GM19395 (cell line): ENCODE results near the gene MARCKS.
A peak's percentile ranks its signal among the peaks of the same experiment; 100 is the strongest.

Experiments used
- ATAC-seq: cut with Tn5 transposase; IDR thresholded peaks from one replicate; pipeline ENCODE4 v1.9.1; 2021; ENCODE audit warnings: mild to moderate bottlenecking, moderate library complexity; ENCODE audit not compliant: unreplicated experiment

The MARCKS gene, protein sequence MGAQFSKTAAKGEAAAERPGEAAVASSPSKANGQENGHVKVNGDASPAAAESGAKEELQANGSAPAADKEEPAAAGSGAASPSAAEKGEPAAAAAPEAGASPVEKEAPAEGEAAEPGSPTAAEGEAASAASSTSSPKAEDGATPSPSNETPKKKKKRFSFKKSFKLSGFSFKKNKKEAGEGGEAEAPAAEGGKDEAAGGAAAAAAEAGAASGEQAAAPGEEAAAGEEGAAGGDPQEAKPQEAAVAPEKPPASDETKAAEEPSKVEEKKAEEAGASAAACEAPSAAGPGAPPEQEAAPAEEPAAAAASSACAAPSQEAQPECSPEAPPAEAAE

DNA sequence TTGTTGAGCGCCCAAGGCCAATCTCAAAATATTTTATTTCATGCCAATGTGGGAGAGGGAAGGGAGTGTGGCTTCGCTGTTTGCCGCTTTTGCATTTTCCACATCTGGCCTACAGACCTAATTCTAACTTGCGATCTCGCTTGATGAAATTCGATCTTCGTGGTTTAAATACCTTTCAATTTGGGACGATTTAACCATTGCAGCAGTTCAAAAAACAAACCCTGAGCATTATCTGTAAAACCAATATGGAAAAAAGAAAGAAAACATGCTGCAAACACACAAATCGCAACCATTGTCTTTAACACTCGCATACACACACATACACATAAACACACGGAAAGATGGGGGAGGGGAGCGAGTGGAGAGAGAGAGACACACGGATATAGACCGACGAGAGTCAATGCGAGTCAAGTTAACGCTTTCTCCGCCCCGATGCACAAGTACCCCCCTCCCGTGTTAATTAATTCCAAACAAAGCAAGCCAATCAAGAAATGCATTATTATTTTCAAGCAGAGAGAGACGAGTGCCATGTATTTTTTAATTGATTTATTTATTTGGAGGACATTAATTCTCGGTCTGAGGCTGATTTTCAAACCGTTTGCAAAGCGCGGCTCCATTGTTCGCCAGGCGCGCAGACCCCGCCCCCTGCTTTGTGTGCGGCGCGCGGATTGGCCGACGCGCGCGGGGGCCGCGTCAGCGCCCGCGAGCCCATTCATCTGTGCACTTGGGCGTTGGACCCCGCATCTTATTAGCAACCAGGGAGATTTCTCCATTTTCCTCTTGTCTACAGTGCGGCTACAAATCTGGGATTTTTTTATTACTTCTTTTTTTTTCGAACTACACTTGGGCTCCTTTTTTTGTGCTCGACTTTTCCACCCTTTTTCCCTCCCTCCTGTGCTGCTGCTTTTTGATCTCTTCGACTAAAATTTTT, at the start of gene MARCKS:
TSS of gene MARCKS (plus strand) at position 721 of the 931 bp plus-strand sequence. CDS start 401 bp downstream, outside the sequence.
- peak; percentile 40 for ATAC-seq

DNA sequence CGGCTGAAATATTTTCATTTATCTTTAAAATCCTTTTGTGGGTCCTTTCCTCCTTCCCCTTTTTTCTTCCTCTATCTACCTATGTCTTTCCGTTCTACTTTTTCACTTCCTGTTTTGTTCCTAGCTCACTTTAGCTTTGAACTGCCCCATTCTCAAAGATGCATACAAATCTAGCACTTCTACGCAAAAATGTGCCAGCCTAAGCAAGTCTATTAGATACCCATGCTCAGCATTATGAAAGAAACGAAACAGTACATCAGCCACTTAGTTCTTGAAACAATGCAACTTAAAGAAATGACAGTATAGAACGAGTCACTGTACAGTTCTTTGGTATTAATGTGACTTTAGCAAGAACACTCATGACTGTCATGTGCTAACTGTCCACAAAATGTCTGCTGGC, 47.3 kb upstream of the MARCKS start:
- ATAC-seq = peak; percentile 62

DNA sequence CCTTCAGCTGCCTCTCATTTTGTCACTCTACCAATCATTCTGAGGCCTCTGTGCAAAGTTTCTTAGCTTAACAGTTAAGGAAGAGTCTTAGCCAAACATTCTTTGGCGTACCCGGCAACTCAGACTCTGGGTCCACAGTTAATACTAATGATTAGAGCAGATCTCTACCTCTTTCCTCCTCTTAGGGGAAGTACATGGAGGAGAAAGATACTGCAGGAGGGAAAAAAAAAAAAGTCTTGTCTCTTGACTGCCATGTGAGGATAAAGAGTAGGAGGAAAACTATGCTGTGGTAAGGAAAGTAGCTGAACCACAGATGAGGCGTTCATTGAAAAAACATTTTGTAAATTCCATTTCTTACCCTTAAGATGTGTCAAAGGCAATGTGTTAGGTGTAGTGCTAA, 44.0 kb upstream of the MARCKS start:
- no peak for ATAC-seq

DNA sequence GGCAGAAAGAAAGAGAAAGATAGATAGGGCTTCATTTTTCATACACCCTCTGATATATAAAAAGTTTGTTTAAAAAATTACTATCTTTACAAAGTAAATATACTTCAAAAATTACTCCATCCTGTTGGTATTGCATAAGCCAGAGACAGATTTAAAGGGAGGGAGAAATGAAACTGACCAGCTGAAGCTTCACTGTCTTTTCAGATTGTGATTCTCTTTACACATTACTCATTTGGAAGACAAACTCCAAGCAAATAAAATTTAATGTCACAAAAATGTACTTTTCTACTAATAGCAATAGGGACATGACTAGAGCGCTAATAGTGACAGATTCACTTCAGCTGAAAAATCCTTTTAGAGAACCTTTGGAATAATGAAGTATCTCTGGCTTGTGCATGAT, 38.6 kb upstream of the MARCKS start:
- no peak for ATAC-seq

DNA sequence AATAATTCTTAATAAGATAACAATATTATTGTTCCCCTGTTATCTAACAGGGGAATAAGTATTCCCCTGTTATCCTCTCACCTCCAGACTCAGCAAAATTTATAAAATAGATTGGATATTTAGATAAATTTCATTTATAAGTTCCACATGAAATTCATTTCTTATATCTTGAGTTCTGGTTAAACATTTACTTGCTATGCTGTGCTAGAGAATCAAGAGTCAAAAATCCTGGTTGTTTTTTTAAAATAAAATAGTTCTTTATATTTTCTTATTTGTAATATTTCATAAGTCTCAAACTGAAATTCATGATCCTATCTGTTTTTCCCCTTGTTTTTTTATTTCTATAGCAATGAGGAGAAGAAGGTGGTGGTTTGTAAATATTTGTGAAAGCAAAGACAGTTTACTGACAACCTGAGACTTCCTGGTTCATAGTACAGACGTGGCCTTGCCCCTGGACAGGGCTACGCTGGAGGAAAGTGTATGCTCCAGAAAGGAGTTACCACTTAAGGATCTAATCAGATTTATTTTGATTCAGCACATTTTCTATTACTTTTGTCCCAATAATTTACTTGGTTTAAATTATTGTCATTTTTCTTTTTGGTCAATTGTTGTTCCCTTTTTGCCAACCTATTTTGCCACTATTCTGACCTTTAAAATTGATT, 37.8 kb upstream of the MARCKS start:
- ATAC-seq = no peak

DNA sequence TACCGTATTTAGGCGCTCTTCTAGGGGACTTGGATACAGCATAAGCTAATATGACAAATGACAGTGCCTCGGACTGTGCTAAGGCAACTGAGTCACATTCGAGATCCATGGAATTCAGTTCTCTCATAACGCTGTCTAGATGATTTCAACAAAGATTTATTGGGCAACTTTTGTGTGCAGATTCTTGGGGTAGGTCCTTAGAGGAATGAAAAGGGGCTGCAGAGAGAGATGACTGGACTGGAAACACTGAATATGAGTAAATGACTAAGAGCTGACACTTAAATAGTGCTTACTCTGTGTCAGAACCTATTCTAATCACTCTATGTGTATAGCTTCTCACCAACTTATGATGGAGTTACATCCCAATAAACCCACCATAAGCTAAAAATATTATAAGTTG, 36.4 kb upstream of the MARCKS start:
- ATAC-seq = no peak

DNA sequence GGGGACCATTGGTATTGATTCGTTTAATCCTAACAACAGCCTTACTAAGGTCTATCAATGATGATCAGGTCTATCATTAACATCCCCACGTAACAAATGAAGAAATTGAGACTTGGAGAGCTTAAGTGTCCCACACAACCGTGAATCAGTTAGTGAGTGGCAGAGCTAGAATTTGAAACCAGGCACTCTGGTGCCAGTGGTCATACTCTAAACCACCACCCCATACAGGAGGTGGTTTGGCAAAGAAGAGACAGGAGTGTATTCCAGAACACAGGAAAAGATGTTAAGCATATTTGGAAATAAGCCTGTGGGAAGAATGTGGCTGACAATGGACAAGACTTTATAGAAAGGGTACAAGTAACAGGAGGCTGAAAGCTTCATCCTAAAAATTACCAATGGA, 35.7 kb upstream of the MARCKS start:
- ATAC-seq = no peak

DNA sequence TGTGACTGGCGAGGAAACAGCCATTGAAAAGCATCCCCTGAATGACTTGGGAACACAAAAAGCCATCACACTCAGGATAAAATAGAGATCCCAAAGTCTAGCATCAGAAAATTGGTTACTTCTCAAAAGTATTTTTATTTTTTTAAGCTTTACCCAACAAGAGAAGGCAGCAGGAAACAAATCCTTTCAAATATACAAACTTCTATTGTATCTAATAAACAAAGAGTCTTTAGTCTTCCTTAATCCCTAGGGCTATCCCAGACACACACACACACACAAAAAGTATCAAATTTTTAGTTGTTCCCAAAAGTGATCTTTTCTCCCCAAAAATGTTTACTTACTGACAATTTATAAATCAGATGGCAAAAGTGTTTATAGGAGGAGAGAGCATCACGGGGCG, 33.2 kb upstream of the MARCKS start:
- no peak for ATAC-seq

DNA sequence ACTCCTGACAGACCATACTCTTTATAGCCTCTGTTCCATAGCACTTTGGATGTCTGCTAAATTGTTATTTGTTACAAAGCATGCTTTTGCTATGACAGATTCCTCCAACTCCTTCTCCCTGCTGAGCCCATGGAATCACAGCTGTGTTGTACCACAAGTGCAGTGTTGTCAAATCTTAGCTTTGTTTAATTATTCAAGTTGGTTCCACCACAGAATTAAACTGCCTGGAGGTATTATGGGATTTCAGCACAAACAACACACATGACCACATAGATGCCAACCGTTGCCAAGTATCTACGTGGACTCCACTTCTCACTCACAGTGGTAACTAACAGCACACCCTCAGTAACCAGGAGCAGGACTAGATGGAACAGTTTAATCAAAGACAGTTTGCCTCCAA, 32.7 kb upstream of the MARCKS start:
- no peak for ATAC-seq

DNA sequence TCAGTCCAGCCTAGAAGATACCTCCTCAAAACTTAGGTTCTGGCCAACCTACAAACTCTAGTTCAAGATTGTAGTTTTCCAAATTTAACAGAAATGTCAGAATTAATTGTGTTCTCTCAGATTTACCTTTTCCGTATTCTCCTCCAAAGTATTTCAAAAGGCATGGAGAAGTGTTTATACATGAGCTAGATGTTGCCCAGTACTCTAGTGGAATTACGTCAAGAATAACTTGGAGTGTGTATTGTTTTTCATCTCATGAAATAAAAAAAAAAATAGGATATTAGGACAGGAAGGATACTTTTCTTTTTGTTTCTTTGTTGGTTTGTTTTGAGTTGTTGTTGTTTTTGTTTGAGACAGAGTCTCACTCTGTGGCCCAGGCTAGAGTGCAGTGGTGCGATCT, 32.3 kb upstream of the MARCKS start:
- ATAC-seq = no peak

DNA sequence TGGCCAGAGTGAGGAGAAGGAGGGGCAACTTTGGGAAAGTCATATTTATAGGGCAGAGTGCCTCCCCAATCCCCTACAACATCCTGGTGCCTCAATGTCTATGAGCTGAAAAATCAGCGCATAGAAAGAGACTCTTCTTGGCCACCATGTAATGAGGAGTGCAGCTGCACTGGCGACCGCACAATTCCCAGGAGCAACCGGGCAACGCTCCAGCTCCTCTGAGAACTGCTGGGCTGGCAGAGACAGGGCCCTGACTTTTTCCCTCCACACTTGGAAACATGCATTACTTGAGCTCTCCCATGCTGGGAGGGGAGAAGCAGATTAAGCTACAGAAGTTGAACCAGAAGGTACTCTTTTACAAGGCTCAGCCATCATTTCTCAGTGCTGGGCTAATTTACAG, 31.4 kb upstream of the MARCKS start:
- no peak for ATAC-seq

DNA sequence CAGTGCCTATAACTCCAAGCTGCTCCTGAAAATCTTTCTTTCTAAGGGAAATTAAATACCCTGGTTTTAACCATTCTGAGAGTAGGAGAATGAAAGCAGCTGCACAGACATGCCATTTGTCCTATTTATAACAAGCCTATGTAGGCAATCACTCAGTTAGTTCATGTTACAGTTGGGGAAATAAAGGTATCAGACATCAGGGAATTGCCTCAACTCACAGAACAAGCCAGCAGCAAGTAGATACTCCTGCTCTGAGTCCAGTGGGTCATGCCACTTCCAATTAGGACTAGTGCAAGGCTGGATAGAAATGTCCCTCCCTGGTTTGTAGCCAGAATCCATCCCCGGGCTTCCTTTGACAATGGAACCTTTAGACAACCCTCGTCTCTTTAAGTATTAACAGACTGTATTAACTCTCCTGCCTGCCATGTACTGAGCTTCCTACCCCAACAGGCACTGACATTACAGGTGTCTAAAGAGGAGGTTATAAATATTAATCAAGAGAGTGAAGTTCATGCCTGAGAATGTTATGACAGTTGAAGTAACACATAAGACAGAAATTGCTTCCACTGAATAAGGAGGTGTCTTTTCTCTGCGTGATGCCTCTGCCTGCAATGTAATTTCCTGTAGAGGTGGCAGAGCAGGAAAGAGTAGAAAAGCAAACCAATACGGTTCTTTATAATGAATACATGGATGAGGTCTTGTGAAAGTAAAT, 28.0 kb upstream of the MARCKS start:
- ATAC-seq = no peak

DNA sequence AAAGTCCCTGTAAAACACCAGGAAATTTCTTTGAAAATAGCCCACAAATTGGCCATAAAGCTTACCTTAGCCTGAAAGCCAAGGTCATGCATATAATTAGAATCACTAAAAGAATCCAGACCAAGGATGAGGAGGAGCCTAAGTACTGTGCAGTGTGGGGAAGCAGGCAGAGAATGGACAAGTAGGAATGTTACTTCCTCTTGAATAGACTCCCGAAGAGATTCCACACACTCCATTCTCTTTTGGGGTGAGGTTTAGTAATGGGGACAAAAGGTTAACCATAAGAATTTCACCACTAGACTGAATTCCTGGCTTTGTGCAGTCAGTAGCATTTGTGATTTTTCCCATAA, 27.5 kb upstream of the MARCKS start:
- no peak for ATAC-seq

DNA sequence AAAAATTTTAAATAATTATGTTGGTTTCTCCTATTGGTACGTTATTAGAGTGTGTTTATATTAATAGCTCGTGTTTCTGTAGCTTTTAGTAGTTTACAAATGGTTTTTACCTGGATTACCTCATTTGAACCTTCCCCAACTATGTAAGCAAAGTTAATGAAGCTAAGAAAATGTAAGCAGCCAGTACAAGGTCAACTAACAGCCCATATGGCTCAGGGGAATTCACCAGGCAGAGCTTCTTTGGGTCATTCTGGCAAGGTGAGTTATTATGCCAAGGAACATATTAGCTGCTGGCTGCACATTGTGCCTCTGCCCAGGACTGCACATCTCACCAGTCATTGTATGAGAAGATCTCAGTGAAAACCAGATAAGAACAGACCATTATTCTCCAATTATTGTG, 27.0 kb upstream of the MARCKS start:
- no peak for ATAC-seq

DNA sequence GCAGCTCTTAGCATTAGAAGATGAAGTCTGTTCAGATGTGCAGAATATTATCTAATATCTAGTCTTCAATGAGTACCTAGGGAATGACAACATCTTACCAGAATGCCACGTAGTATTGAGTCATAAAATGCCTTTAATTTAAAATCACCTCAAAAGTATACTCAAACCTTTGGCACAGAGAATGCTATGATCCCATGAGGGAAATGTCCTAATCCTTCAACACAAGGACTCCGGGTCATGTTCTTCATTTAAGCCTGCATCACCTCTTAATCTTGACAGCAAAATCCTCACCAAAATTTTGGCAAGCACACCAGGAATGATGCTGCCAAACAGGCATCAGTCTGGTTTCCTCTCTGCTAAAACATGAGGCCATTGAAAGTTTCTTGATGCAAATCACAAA, 23.6 kb upstream of the MARCKS start:
- ATAC-seq = no peak

DNA sequence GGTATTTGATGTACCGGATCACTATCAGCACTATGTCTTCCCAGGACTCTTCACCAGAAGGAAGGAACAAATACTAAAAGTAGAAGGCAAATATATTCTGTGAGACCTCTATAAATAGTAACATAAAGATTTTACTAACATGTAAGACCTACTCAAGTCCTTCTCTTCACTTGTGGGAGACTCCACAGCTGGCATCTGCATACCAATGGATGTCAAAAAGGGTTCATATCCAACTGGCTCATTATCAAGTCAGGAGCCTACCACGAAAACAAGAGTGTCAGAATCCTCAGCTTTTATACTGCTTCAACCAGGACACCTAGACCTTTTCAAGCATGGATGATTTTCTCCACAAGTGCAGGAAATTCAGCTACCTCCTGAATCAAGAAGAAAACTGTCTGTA, 20.0 kb upstream of the MARCKS start:
- no peak for ATAC-seq

DNA sequence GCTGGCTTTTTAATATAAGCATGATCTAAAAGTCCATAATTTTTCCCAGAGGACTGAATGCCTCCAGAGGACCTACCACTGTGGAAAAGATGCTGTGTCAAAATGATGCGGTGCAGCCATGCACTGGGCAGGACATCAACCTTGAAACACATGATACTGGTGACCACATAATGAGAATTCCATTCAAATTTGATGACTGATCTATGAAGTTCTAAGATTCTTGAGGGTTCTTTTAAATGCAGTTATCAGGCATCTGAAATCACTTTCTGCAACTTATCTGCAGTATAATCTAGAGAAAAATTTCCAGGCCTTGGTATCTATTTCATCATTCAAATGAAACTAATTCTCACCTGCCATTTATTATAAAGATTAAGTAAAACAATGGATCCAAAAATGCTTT, 15.0 kb upstream of the MARCKS start:
- peak; percentile 74 for ATAC-seq

DNA sequence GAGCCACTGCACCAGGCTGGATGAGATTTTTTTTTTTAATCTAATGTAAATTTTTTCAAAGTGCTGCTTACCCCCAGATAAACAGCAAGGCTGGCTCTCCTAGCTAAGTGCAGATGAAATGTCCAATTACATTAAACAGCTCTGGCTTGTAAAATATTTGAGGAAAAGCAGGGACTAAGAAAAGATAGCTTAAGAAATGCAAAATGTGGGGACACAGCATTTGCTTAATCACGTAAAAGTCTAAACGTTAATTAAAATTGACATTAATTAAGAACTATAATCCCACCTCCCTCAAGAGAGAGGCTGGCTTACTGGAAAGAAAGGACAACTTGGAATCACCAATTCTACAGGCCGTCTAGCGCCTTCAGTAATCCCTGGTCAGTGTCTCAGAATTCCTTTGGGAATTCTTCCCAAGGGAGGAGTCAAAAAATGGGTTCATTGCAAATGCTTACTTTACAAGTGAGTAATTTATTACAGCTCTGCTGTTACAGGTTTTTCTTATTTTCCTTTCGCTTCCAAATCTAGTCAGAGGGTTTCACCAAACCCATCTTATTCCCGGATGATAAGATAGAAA, 13.6 kb upstream of the MARCKS start:
- no peak for ATAC-seq

DNA sequence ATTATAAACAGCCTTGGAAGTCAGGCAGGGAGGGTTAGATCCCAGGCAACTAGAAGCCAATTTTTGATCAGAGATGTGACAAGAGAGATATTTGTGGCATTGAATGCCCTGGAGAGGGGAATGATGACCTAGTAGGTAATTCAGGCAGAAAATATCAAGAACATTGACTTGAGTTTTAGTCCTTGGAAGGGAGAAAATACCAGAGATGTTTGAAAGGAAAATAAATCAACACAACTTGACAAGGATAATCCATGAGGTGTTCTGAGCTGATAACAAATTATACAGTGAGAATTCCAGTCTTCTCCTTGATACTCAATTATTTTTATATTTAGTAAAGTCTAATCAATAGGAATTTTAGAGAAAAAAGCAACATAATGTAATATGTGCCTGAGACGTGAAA, 10.6 kb upstream of the MARCKS start:
- ATAC-seq = no peak

DNA sequence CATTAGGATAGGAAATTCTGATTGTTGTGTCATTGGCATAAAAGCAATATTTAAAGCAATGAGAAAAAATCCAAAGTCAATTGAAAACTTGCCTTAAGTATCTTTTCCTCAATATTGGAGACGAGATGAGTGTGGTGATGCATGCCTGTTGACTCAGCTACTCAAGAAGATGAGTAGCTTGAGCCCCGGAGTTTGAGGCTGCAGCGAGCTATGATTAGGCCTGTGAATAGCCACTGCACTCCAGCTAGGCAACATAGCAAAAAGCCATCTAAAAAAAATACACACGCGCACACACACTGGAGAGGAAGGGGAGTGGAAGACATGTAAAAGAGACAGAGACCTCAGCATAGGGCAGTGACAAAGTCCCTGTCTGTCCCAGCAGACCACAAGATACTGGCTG, 9.7 kb upstream of the MARCKS start:
- no peak for ATAC-seq

DNA sequence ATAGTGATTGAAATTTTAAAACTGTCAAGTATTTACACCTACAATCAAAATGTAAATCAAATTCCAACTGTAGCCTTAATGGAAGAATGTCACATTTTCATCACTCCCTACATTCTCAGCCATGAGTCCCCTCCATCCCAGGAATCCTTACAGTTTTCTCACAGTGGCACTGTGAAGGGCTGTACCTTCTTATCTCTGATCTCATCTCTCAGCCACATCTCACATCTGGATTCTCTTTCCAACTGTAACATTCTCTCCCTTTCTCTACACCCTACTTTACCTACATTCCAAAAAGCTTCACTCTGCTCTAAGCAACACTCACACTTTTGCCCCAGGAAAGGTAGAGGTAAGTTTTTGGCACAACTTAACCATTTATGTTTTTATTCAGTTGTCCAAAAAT, 8.9 kb upstream of the MARCKS start:
- ATAC-seq = no peak
